IPS-18a (cell line): ENCODE results near the gene CD44.

Experiments
- H3K27ac ChIP-seq: one replicate; pipeline ENCODE4 v1.5.1; 2013; ENCODE audit warnings: low read length
- H3K27me3 ChIP-seq: one replicate; pipeline ENCODE4 v1.6.1; 2013; ENCODE audit warnings: mild to moderate bottlenecking, low read length; ENCODE audit not compliant: control insufficient read depth, insufficient read depth
- H3K36me3 ChIP-seq: one replicate; pipeline ENCODE4 v1.6.1; 2013; ENCODE audit warnings: low read depth, low read length; ENCODE audit not compliant: control insufficient read depth
- H3K4me1 ChIP-seq: one replicate; pipeline ENCODE4 v1.6.1; 2013; ENCODE audit warnings: low read depth, low read length; ENCODE audit not compliant: control insufficient read depth
- H3K4me3 ChIP-seq: one replicate; pipeline ENCODE4 v1.5.1; 2013; ENCODE audit warnings: low read length
- H3K9ac ChIP-seq: one replicate; pipeline ENCODE4 v1.6.1; 2013; ENCODE audit warnings: mild to moderate bottlenecking, low read length, moderate library complexity
- H3K9me3 ChIP-seq: one replicate; pipeline ENCODE4 v1.6.1; 2013; ENCODE audit warnings: low read depth, low read length; ENCODE audit not compliant: control insufficient read depth

Gene CD44

DNA sequence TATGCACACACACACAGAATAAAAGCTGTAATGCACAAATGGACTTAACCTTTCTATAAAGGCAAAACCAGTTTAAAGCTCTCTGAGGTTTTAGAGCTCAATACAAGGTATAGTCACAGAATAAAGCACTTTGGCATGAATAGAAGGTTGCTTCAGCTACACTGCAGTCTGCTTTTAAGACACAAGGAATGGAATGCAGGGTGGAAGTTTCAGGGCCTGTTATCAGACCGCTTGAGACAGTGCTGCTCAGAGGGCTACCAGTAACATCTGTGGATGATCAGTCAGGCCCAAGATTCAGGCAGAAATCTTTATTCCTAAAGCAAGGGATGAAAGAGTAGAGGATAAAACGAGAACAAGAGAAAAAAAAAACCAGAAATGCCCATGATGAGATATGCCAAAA, 46.7 kb downstream of the CD44 start:
- H3K9ac ChIP-seq = no peak overlapping the region
- no peak overlapping the region for H3K4me3 ChIP-seq
- H3K27me3 ChIP-seq = no peaks in the 10 kb centered on the region
- H3K27ac ChIP-seq = no peak overlapping the region
- H3K36me3 ChIP-seq = no peaks in the 10 kb centered on the region
- H3K9me3 ChIP-seq = no peaks in the 10 kb centered on the region
- no peaks in the 10 kb centered on the region for H3K4me1 ChIP-seq

- no peaks in the 10 kb centered on the region for H3K36me3 ChIP-seq
- no peak overlapping the region for H3K9ac ChIP-seq
- no peak overlapping the region for H3K27ac ChIP-seq
- H3K4me1 ChIP-seq = no peaks in the 10 kb centered on the region
- H3K9me3 ChIP-seq = no peaks in the 10 kb centered on the region
- H3K4me3 ChIP-seq = no peak overlapping the region
- no peaks in the 10 kb centered on the region for H3K27me3 ChIP-seq
Observed at GRCh38 chr11:35187996-35188395, 49.0 kb downstream of the CD44 start.

DNA sequence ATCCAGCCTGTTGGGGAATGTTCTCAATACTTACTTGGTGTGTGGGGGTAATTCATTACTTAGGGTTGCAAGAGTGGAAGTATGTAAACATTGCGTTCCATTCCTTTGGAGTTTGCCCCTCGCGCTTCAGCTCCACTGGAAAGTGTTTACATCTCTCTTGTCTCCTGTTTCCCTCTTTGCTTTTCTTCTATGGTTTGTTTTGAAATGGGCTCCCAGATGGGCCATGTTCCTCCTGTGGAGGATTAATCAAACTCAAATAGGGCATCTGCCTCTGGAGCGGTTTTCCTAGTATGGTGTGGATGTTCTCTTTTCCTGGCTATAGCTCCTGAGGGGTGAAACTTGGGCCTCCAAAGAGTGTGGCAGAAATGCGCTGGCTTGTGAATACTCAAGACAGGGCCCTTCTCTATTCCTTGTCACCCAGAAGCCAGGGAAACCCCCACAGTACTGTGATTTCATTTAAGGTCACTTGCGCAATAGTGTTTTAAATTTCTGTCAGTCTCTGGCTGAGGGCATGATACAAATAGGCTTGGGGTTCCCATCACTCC, 51.9 kb downstream of the CD44 start:
- Histone ChIP-seq H3K36me3 (no peaks in the 10 kb centered on the region), H3K27ac (no peak overlapping the region), H3K4me1 (no peaks in the 10 kb centered on the region), H3K27me3 (no peaks in the 10 kb centered on the region), H3K9ac (no peak overlapping the region), H3K9me3 (no peaks in the 10 kb centered on the region), H3K4me3 (no peak overlapping the region)

- H3K27ac ChIP-seq = no peak overlapping the region
- H3K36me3 ChIP-seq = no peaks in the 10 kb centered on the region
- H3K4me1 ChIP-seq = no peaks in the 10 kb centered on the region
- H3K9ac ChIP-seq = no peak overlapping the region
- no peaks in the 10 kb centered on the region for H3K9me3 ChIP-seq
- H3K4me3 ChIP-seq = no peak overlapping the region
- H3K27me3 ChIP-seq = no peaks in the 10 kb centered on the region
Observed at GRCh38 chr11:35192347-35192746, 53.4 kb downstream of the CD44 start.

- Histone ChIP-seq H3K4me1 (no peaks in the 10 kb centered on the region), H3K27ac (no peak overlapping the region), H3K27me3 (no peaks in the 10 kb centered on the region), H3K9ac (no peak overlapping the region), H3K4me3 (no peak overlapping the region), H3K9me3 (no peaks in the 10 kb centered on the region), H3K36me3 (no peaks in the 10 kb centered on the region)
Observed at GRCh38 chr11:35193767-35194166, 54.8 kb downstream of the CD44 start.

GRCh38 chr11:35197292-35197691, 58.3 kb downstream of the CD44 start:
- no peak overlapping the region for H3K27ac ChIP-seq
- H3K9me3 ChIP-seq = no peaks in the 10 kb centered on the region
- no peak overlapping the region for H3K4me3 ChIP-seq
- H3K4me1 ChIP-seq = no peaks in the 10 kb centered on the region
- H3K36me3 ChIP-seq = no peaks in the 10 kb centered on the region
- H3K9ac ChIP-seq = no peak overlapping the region
- no peaks in the 10 kb centered on the region for H3K27me3 ChIP-seq

GRCh38 chr11:35200811-35201341, 61.9 kb downstream of the CD44 start:
- no peak overlapping the region for H3K27ac ChIP-seq
- H3K4me3 ChIP-seq = no peak overlapping the region
- no peaks in the 10 kb centered on the region for H3K9me3 ChIP-seq
- H3K27me3 ChIP-seq = no peaks in the 10 kb centered on the region
- H3K36me3 ChIP-seq = no peaks in the 10 kb centered on the region
- no peak overlapping the region for H3K9ac ChIP-seq
- H3K4me1 ChIP-seq = no peaks in the 10 kb centered on the region

- H3K4me1 ChIP-seq = no peaks in the 10 kb centered on the region
- H3K27ac ChIP-seq = no peak overlapping the region
- H3K4me3 ChIP-seq = no peak overlapping the region
- no peaks in the 10 kb centered on the region for H3K9me3 ChIP-seq
- no peak overlapping the region for H3K9ac ChIP-seq
- H3K36me3 ChIP-seq = no peaks in the 10 kb centered on the region
- H3K27me3 ChIP-seq = no peaks in the 10 kb centered on the region
Observed at GRCh38 chr11:35204614-35205013, 65.6 kb downstream of the CD44 start.

DNA sequence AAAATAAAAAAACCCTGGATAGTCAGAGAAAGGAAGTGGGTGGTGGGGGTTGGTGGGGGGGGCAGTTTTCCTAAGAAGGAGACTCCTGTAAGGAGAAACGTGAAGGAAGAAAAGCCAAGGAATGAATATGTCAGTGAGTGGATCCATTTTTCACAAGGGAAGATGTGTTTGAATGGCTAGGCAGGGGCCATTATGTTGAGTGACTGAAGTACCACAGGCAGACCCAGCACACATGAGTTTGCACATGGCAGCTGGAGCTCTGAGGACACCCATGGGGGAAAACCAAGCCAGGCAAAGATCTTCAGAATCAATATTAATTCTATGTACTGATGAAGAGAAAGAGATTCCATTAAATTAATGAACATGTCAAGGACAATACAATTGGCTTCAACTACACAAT, 67.6 kb downstream of the CD44 start:
- Histone ChIP-seq H3K9ac (no peak overlapping the region), H3K9me3 (no peaks in the 10 kb centered on the region), H3K4me3 (no peak overlapping the region), H3K27ac (no peak overlapping the region), H3K36me3 (no peaks in the 10 kb centered on the region), H3K27me3 (no peaks in the 10 kb centered on the region), H3K4me1 (no peaks in the 10 kb centered on the region)

DNA sequence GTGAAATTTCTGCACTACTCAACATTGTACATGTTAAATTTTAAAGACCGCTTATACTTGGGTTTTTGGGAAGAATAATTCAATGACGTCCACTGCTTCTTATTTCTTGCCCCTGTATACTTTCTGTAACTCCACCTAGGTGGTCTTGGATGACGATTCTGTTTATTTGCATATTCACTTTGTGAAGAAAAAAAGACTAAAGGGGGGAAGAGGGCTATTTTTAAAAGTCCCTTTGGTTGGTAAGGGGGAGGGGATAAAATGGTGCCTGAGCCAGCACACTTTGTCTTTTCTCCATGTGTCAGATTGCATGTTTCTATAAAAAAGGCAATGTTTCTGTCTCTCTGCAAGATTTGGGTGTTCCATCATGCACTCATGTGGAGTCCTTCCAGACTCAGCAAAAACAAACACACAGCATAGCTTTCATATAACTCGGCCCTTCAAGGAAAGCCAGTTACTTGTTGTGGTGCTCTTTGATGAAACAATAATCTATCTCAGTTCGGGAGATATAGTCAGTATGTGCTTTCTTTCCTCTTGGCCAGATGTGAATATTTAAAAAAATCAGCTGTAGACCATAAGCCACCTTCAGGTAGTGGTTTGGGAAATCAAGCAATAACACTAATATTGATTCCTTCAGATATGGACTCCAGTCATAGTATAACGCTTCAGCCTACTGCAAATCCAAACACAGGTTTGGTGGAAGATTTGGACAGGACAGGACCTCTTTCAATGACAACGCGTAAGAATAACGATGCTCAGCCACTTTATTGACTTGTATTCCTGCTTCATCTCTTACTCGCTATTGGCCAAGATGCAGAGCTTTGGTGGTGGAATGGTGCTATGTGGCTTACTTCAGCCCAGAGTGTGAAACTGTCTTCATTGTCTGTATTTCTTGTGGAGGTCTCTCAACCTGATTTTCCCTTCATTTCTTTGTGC, 68.8 kb downstream of the CD44 start:
- Histone ChIP-seq H3K36me3 (no peaks in the 10 kb centered on the region), H3K27ac (no peak overlapping the region), H3K27me3 (no peaks in the 10 kb centered on the region)

DNA sequence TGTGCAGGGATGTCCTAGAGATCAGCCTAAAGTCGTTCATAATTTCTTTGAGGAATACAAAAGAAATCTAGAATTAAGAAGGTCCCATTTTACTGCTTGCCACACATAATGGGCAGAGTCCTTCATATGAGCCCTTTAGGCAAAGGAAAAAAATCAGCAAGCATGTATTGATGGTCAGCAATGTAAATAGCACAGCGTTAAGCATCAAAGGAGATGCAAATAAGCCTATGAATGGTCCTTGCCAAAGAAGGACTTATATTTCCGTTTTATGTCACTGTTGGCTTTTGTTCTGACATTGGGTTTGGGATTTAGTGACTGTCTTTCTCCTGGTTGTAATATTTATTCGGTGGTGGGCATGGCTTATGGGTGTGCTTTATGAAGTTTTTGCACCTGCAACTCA, 69.8 kb downstream of the CD44 start:
- no peaks in the 10 kb centered on the region for H3K36me3 ChIP-seq

More for the DNA sequence above, 68.8 kb downstream of the CD44 start:
- H3K9me3 ChIP-seq = no peaks in the 10 kb centered on the region
- no peak overlapping the region for H3K4me3 ChIP-seq
- no peaks in the 10 kb centered on the region for H3K4me1 ChIP-seq
- no peak overlapping the region for H3K9ac ChIP-seq

More for the DNA sequence above, 69.8 kb downstream of the CD44 start:
- Histone ChIP-seq H3K27me3 (no peaks in the 10 kb centered on the region), H3K27ac (no peak overlapping the region), H3K4me3 (no peak overlapping the region), H3K4me1 (no peaks in the 10 kb centered on the region), H3K9ac (no peak overlapping the region), H3K9me3 (no peaks in the 10 kb centered on the region)
